Upper lobe of left lung (tissue), 6 donors: ENCODE data around the gene LMF2. TPM values are rescaled to one million over a fixed set of nuclear protein-coding genes. Genes with fewer than 3 reads are reported as not detected.
"Not testable (repeated sequence)": the region's sequence is repeated elsewhere in the genome, so short reads cannot be mapped to it uniquely, and the experiment has no call there.

Experiments used
- ATAC-seq, 2 donors: fragments of 200-7000 bp; cut with Tn5 transposase; one replicate each; pipeline ENCODE4 v1.9.1; 2022; ENCODE audit warnings: mild to moderate bottlenecking in 2 of 2, moderate library complexity in 2 of 2; ENCODE audit not compliant: low FRiP score in 2 of 2
- DNase-seq, 2 donors: peaks; one replicate each; pipeline ENCODE4 v3.0.0-alpha.2; 2019 to 2020
- H3K27ac ChIP-seq, 4 donors: fragments of 200-600 bp; sonication (generic); one replicate each; pipeline ENCODE4 v1.5.1; 2016 to 2019
- H3K27me3 ChIP-seq, 4 donors: fragments of 200-600 bp; sonication (generic); one replicate each; pipeline ENCODE4 v1.5.1; 2017 to 2019
- H3K36me3 ChIP-seq, 4 donors: fragments of 200-600 bp; sonication (generic); one replicate each; pipeline ENCODE4 v1.5.1; 2016 to 2019
- H3K4me1 ChIP-seq, 4 donors: fragments of 200-600 bp; sonication (generic); one replicate each; pipeline ENCODE4 v1.5.1; 2018 to 2019
- H3K4me3 ChIP-seq, 4 donors: fragments of 200-600 bp; sonication (generic); one replicate each; pipeline ENCODE4 v1.5.1; 2017 to 2019; ENCODE audit warnings: mild to moderate bottlenecking in 2 of 4, moderate library complexity in 1 of 4
- H3K9me3 ChIP-seq, 4 donors: fragments of 200-600 bp; sonication (generic); one replicate each; pipeline ENCODE4 v1.5.1; 2018 to 2019
- CTCF ChIP-seq, 6 experiments: fragments of 450-650 bp in 4 of 6; fragments of 200-600 bp in 2 of 6; sonication (generic) in 2 of 6; IDR thresholded peaks; one replicate each; pipeline ENCODE4 v1.5.1; 2016 to 2019; ENCODE audit warnings: antibody characterized with exemption in 6 of 6
- EP300 ChIP-seq, 4 donors: sonication (generic); formaldehyde crosslinking; IDR thresholded peaks; one replicate each; pipeline ENCODE4 v1.5.1; 2017; ENCODE audit warnings: antibody characterized with exemption in 4 of 4, control low read depth in 2 of 4
- POLR2A ChIP-seq, 4 donors: fragments of 450-650 bp; IDR thresholded peaks; one replicate each; pipeline ENCODE4 v1.5.1; 2016 to 2017; ENCODE audit warnings: antibody characterized with exemption in 4 of 4, mild to moderate bottlenecking in 2 of 4
- POLR2AphosphoS5 ChIP-seq, 2 donors: sonication (generic); formaldehyde crosslinking; IDR thresholded peaks; one replicate each; pipeline ENCODE4 v1.5.1; 2017; ENCODE audit warnings: antibody characterized with exemption in 2 of 2
- WGBS, 2 donors: methylation state at CpG; one replicate each; pipeline ENCODE4 v1.1.5; 2017 to 2018; 5-methylcytosine and 5-hydroxymethylcytosine counted together
- total RNA-seq, 6 donors: library from RNA; depleted of rRNA in 4 of 6; stranded (reverse); fragments of >200 nt in 4 of 6; gene quantifications; one replicate each; pipeline versions ENCODE4 v1.1.0 to v1.2.1, GENCODE V29; 2016 to 2021
- donor health status: DM: no; HTN: no; CAD: no; lungs with moderate emphysema.
- donor health status: DM: no; HTN: yes; CAD: no; lungs with severe emphysema.

Gene LMF2
- total RNA-seq, 6 donors from 2014 or later: 36.0 to 87.4 (median 77.4) TPM

GRCh38 chr22:50533856-50534711 lies 26.6 kb upstream of the LMF2 start:
- WGBS, 2 donors: 47 to 51% methylated on average over 21 of the region's 21 CpGs
- not testable (repeated sequence) for H3K36me3 ChIP-seq, H3K4me3 ChIP-seq, ATAC-seq, H3K27me3 ChIP-seq, H3K9me3 ChIP-seq
- Histone ChIP-seq H3K27ac (peak overlapping the region; percentile 97 to 100 (median 98)), H3K4me1 (peaks cover 38 to 76% (median 47%) of the 10 kb centered on the region in 4 donors)
- peak in 1 of 2 donors; percentile 88 for DNase-seq
- TF ChIP-seq POLR2A (IDR thresholded peaks at IDR 0.05): peak in 2 of 4 donors; percentile 46 to 82
- peak; percentile 62 to 68 for TF ChIP-seq POLR2AphosphoS5 (IDR thresholded peaks at IDR 0.05)

GRCh38 chr22:50532824-50533796 lies 25.6 kb upstream of the LMF2 start:
- 53 to 67% methylated on average over 19 of the region's 19 CpGs for WGBS, 2 donors
- no peaks in the 10 kb centered on the region for H3K27me3 ChIP-seq
- DNase-seq (no peak), ATAC-seq (no peak)
- H3K27ac ChIP-seq: peak overlapping the region; percentile 97 to 100 (median 98)
- H3K36me3 ChIP-seq: no peaks in the 10 kb centered on the region
- H3K4me3 ChIP-seq: peak overlapping the region in 1 of 4 donors; percentile 93
- TF ChIP-seq POLR2AphosphoS5 (IDR thresholded peaks at IDR 0.05): no peak
- no peak for TF ChIP-seq EP300 (IDR thresholded peaks at IDR 0.05)
- TF ChIP-seq POLR2A (IDR thresholded peaks at IDR 0.05): no peak
- no peak for TF ChIP-seq CTCF (IDR thresholded peaks at IDR 0.05)
- no peaks in the 10 kb centered on the region for H3K9me3 ChIP-seq
- H3K4me1 ChIP-seq: peaks cover 37 to 76% (median 44%) of the 10 kb centered on the region in 4 donors

GRCh38 chr22:50531962-50532674 lies 24.6 kb upstream of the LMF2 start:
- H3K27me3 ChIP-seq: no peaks in the 10 kb centered on the region
- no peaks in the 10 kb centered on the region for H3K36me3 ChIP-seq
- peak overlapping the region; percentile 64 to 93 (median 77) for H3K4me3 ChIP-seq
- peaks cover 41 to 76% (median 45%) of the 10 kb centered on the region in 4 donors for H3K4me1 ChIP-seq
- H3K9me3 ChIP-seq: no peaks in the 10 kb centered on the region
- ATAC-seq (peak; percentile 52 to 64), DNase-seq (peak; percentile 82 to 97)
- 3 to 8% methylated on average over 10 to 32 of the region's 56 CpGs for WGBS, 2 donors
- TF ChIP-seq POLR2A (IDR thresholded peaks at IDR 0.05) (peak in 3 of 4 donors; percentile 30 to 76 (median 31)), POLR2AphosphoS5 (IDR thresholded peaks at IDR 0.05) (peak; percentile 48 to 55), CTCF (IDR thresholded peaks at IDR 0.05) (no peak), EP300 (IDR thresholded peaks at IDR 0.05) (peak in 1 of 4 donors; percentile 2)
- peak overlapping the region; percentile 97 to 100 (median 98) for H3K27ac ChIP-seq

GRCh38 chr22:50531546-50531961 lies 24.1 kb upstream of the LMF2 start:
- Histone ChIP-seq H3K4me3 (peak overlapping the region; percentile 64 to 93 (median 77)), H3K27me3 (no peaks in the 10 kb centered on the region), H3K4me1 (peaks cover 46 to 80% (median 50%) of the 10 kb centered on the region in 4 donors), H3K27ac (peak overlapping the region; percentile 97 to 100 (median 98)), H3K36me3 (no peaks in the 10 kb centered on the region), H3K9me3 (no peaks in the 10 kb centered on the region)
- ATAC-seq (peak; percentile 49 to 70), DNase-seq (peak; percentile 80 to 97)
- TF ChIP-seq CTCF (IDR thresholded peaks at IDR 0.05) (peak in 2 of 6 experiments; percentile 7 to 36), EP300 (IDR thresholded peaks at IDR 0.05) (no peak), POLR2A (IDR thresholded peaks at IDR 0.05) (no peak), POLR2AphosphoS5 (IDR thresholded peaks at IDR 0.05) (peak; percentile 44 to 47)
- WGBS, 2 donors: 0 to 3% methylated on average over 10 to 20 of the region's 44 CpGs
